IMR-90 (cell line): ENCODE results near the gene NPAS3. TPM values are rescaled to one million over a fixed set of nuclear protein-coding genes. Genes with fewer than 3 reads are reported as not detected.

ENCODE experiments used
- ATAC-seq: fragments of 200-7000 bp; cut with Tn5 transposase; 2 replicates; pipeline ENCODE4 v1.9.1; 2020; ENCODE audit warnings: low read depth, mild to moderate bottlenecking, moderate library complexity
- BruUV-seq: library from RNA; stranded (reverse); fragments of 400-500 nt; replicated peaks from 2 replicates; lab custom pipeline; 2021; lab: Mats Ljungman, UMichigan
- CTCF ChIA-PET: fragments of 300-600 bp; formaldehyde crosslinking; extraction: SDS; loops from one replicate; lab custom pipeline; 2021; ENCODE audit warnings: antibody characterized with exemption; lab: Yijun Ruan, JAX
- POLR2A ChIA-PET: fragments of 300-600 bp; sonication (Branson Sonifier 250); formaldehyde crosslinking; loops from one replicate; lab custom pipeline; 2022; ENCODE audit warnings: antibody characterized with exemption; ENCODE audit not compliant: unreplicated experiment; lab: Charles Lee
- DNase-seq: peaks from one replicate; pipeline ENCODE4 v3.0.0; 2013
- H2AFZ ChIP-seq: replicated peaks from 2 replicates; pipeline ENCODE3; 2013; ENCODE audit warnings: low read length, mild to moderate bottlenecking; ENCODE audit not compliant: poor library complexity
- H2AK5ac ChIP-seq: 2 replicates; pipeline ENCODE4 v1.6.1; 2013; ENCODE audit warnings: low read depth, low read length, inconsistent platforms
- H2AK9ac ChIP-seq: replicated peaks from 2 replicates; pipeline ENCODE3; 2013; ENCODE audit warnings: mild to moderate bottlenecking, low read depth, low read length, moderate library complexity; ENCODE audit not compliant: poor library complexity
- H2BK120ac ChIP-seq: 2 replicates; pipeline ENCODE4 v1.6.1; 2013; ENCODE audit warnings: low read depth, low read length, inconsistent platforms
- H2BK15ac ChIP-seq: 3 replicates; pipeline ENCODE4 v1.6.1; 2013; ENCODE audit warnings: low read depth, low read length, inconsistent platforms
- H2BK20ac ChIP-seq: 2 replicates; pipeline ENCODE4 v1.6.1; 2013; ENCODE audit warnings: low read depth, mild to moderate bottlenecking, inconsistent platforms, low read length, moderate library complexity
- H2BK5ac ChIP-seq: 2 replicates; pipeline ENCODE4 v1.6.1; 2013; ENCODE audit warnings: mild to moderate bottlenecking, low read depth, low read length, inconsistent platforms; ENCODE audit not compliant: poor library complexity, severe bottlenecking
- H3K14ac ChIP-seq: replicated peaks from 2 replicates; pipeline ENCODE4 v1.6.1; 2013; ENCODE audit warnings: low read depth, low read length, inconsistent platforms
- H3K18ac ChIP-seq: 2 replicates; pipeline ENCODE4 v1.6.1; 2013; ENCODE audit warnings: low read depth, low read length, control low read depth
- H3K23ac ChIP-seq: 2 replicates; pipeline ENCODE4 v1.6.1; 2013; ENCODE audit warnings: low read depth, low read length, inconsistent platforms
- H3K27ac ChIP-seq: 2 replicates; pipeline ENCODE4 v1.5.1; 2013; ENCODE audit warnings: mild to moderate bottlenecking, control low read depth, low read length; ENCODE audit not compliant: insufficient read depth
- H3K27me3 ChIP-seq: 2 replicates; pipeline ENCODE4 v1.6.1; 2013; ENCODE audit warnings: low read length; ENCODE audit not compliant: control insufficient read depth, insufficient read depth
- H3K36me3 ChIP-seq: 2 replicates; pipeline ENCODE4 v1.6.1; 2013; ENCODE audit warnings: low read length, mixed read lengths; ENCODE audit not compliant: control insufficient read depth, insufficient read depth
- H3K4ac ChIP-seq: 2 replicates; pipeline ENCODE4 v1.6.1; 2013; ENCODE audit warnings: low read depth, low read length, inconsistent platforms
- H3K4me1 ChIP-seq: 2 replicates; pipeline ENCODE4 v1.6.1; 2013; ENCODE audit warnings: low read length, mixed read lengths; ENCODE audit not compliant: control insufficient read depth, insufficient read depth
- H3K4me2 ChIP-seq: 2 replicates; pipeline ENCODE4 v1.6.1; 2013; ENCODE audit warnings: low read depth, mild to moderate bottlenecking, control low read depth, low read length, moderate library complexity
- H3K4me3 ChIP-seq: 2 replicates; pipeline ENCODE4 v1.5.1; 2013; ENCODE audit warnings: low read depth, mild to moderate bottlenecking, control low read depth, low read length, moderate library complexity; ENCODE audit not compliant: insufficient read depth
- H3K56ac ChIP-seq: 2 replicates; pipeline ENCODE4 v1.6.1; 2013; ENCODE audit warnings: low read length, inconsistent platforms; ENCODE audit not compliant: insufficient read depth; ENCODE audit errors: extremely low read depth
- H3K79me1 ChIP-seq, 2 experiments: 2 replicates each; pipeline ENCODE4 v1.6.1; 2013; ENCODE audit warnings: low read length in 2 of 2, inconsistent platforms in 1 of 2, low read depth in 1 of 2
- H3K9ac ChIP-seq: 2 replicates; pipeline ENCODE4 v1.6.1; 2013; ENCODE audit warnings: low read depth, low read length, control low read depth
- H3K9me1 ChIP-seq: 2 replicates; pipeline ENCODE4 v1.6.1; 2013; ENCODE audit warnings: low read length, inconsistent platforms; ENCODE audit not compliant: insufficient read depth
- H3K9me3 ChIP-seq: 2 replicates; pipeline ENCODE4 v1.6.1; 2013; ENCODE audit warnings: low read length; ENCODE audit not compliant: control insufficient read depth, insufficient read depth
- H4K20me1 ChIP-seq: 2 replicates; pipeline ENCODE4 v1.6.1; 2013; ENCODE audit warnings: low read length, inconsistent platforms; ENCODE audit not compliant: insufficient read depth
- H4K5ac ChIP-seq: 2 replicates; pipeline ENCODE4 v1.6.1; 2013; ENCODE audit warnings: mild to moderate bottlenecking, low read depth, low read length, control low read depth
- H4K8ac ChIP-seq, 2 experiments: 2 replicates each; pipeline ENCODE4 v1.6.1; 2013; ENCODE audit warnings: low read depth in 2 of 2, low read length in 2 of 2, control low read depth in 1 of 2, inconsistent platforms in 1 of 2
- H4K91ac ChIP-seq: 2 replicates; pipeline ENCODE4 v1.6.1; 2013; ENCODE audit warnings: low read depth, low read length, inconsistent platforms; ENCODE audit not compliant: insufficient read depth
- CTCF ChIP-seq: conservative IDR thresholded peaks from 2 replicates; pipeline ENCODE4 v1.5.1; 2012; ENCODE audit warnings: mild to moderate bottlenecking, low read depth, low read length, improper control_type of control experiment
- FOS ChIP-seq: fragments of 150-350 bp; IDR thresholded peaks from 2 replicates; pipeline ENCODE4 v1.6.1; 2016; ENCODE audit warnings: low read depth, low read length
- RAD21 ChIP-seq: IDR thresholded peaks from 2 replicates; pipeline ENCODE4 v1.6.1; 2012; ENCODE audit warnings: low read length, improper control_type of control experiment
- SMC3 ChIP-seq: fragments of 150-350 bp; IDR thresholded peaks from 2 replicates; pipeline ENCODE4 v1.6.1; 2016; ENCODE audit warnings: low read depth, mild to moderate bottlenecking, antibody characterized with exemption, low read length, moderate library complexity
- USF2 ChIP-seq: fragments of 150-350 bp; IDR thresholded peaks from 2 replicates; pipeline ENCODE4 v1.6.1; 2017; ENCODE audit warnings: mild to moderate bottlenecking, antibody characterized with exemption, low read length, low read depth
- whole genome bisulfite sequencing, 2 experiments: methylation state at CpG; one replicate each; pipeline versions ENCODE4 v1.1.5 to v1.1.7; 2013; ENCODE audit warnings: missing lambda C conversion rate in 2 of 2; ENCODE audit not compliant: insufficient read length in 1 of 2; ENCODE audit errors: extremely low coverage in 2 of 2; 5-methylcytosine and 5-hydroxymethylcytosine counted together
- dilution Hi-C: fragments of 300-500 bp; cut with HindIII; formaldehyde crosslinking; loops from one replicate; pipeline ENCODE4 v1.14.3; 2018; ENCODE audit warnings: low sequenced_read_pairs; ENCODE audit not compliant: unreplicated experiment
- in situ Hi-C: fragments of 300-500 bp; cut with MboI; formaldehyde crosslinking; loops from 3 replicates; pipeline ENCODE4 v1.14.3; 2019; ENCODE audit warnings: low sequenced_read_pairs, inconsistent platforms, mixed read lengths
- intact Hi-C: fragments of 100-400 bp; cut with micrococcal nuclease; formaldehyde crosslinking; loops from 2 replicates; pipeline ENCODE4 v1.10.0; 2022
- polyA plus RNA-seq, 3 experiments: library from polyadenylated mRNA; depleted of rRNA; stranded (reverse); fragments of >200 nt; gene quantifications; 2 replicates each; pipeline ENCODE4 v1.2.3, GENCODE V29; 2012; ENCODE audit warnings: low replicate concordance in 1 of 3
- total RNA-seq: library from RNA; depleted of rRNA; stranded (reverse); fragments of >200 nt; gene quantifications from 2 replicates; pipeline ENCODE4 v1.2.3, GENCODE V29; 2012

Gene NPAS3
- total and polyA plus RNA-seq, 2 of the 4 experiments (the other 2 are of a cell fraction) = not detected

GRCh38 chr14:33848706-33849454 lies 910.2 kb downstream of the NPAS3 start:
- dilution Hi-C loops (no loop called here), intact Hi-C loops (no loop called here), in situ Hi-C loops (loop anchor here (10.0 kb wide), 1 partner anchor 376 kb away; no protein-coding TSS in a partner anchor)
- Histone ChIP-seq H3K23ac (no peak overlapping the region), H3K14ac (no peak overlapping the region), H3K9me1 (no peaks in the 10 kb centered on the region), H3K9ac (no peak overlapping the region), H2BK120ac (no peak overlapping the region), H2AK5ac (no peak overlapping the region), H3K4me1 (no peaks in the 10 kb centered on the region), H3K79me1 (no peaks in the 10 kb centered on the region), H4K8ac (no peak overlapping the region), H3K18ac (no peak overlapping the region), H2BK15ac (no peak overlapping the region), H3K36me3 (no peaks in the 10 kb centered on the region), H2BK20ac (no peak overlapping the region), H3K27me3 (no peaks in the 10 kb centered on the region), H3K4me2 (no peak overlapping the region), H2BK5ac (no peak overlapping the region), H4K5ac (no peak overlapping the region), H3K4ac (no peak overlapping the region), H3K4me3 (no peak overlapping the region), H3K56ac (no peak overlapping the region), H3K9me3 (no peaks in the 10 kb centered on the region), H4K91ac (no peak overlapping the region), H4K20me1 (no peaks in the 10 kb centered on the region), H3K27ac (no peak overlapping the region), H2AFZ (no peak overlapping the region), H2AK9ac (no peak overlapping the region)
- DNase-seq (peak; percentile 10), ATAC-seq (peak; percentile 56)
- CTCF ChIA-PET = no interaction called here
- POLR2A ChIA-PET = no interaction called here
- TF ChIP-seq USF2 (no peak), CTCF (peak; percentile 33), RAD21 (peak; percentile 39), FOS (no peak), SMC3 (peak; percentile 33; the same call in 1 of the 2 replicates)
- no TSS peak for BruUV-seq
- no CpG with 5 or more reads among the region's 8 CpGs for WGBS, 2 experiments
